Islet precursor cell (in vitro differentiated cells): ENCODE data around the gene DUS4L.

Experiments used
- DNase-seq: peaks from one replicate; pipeline ENCODE4 v3.0.0-alpha.2; 2018

Gene DUS4L

DNA sequence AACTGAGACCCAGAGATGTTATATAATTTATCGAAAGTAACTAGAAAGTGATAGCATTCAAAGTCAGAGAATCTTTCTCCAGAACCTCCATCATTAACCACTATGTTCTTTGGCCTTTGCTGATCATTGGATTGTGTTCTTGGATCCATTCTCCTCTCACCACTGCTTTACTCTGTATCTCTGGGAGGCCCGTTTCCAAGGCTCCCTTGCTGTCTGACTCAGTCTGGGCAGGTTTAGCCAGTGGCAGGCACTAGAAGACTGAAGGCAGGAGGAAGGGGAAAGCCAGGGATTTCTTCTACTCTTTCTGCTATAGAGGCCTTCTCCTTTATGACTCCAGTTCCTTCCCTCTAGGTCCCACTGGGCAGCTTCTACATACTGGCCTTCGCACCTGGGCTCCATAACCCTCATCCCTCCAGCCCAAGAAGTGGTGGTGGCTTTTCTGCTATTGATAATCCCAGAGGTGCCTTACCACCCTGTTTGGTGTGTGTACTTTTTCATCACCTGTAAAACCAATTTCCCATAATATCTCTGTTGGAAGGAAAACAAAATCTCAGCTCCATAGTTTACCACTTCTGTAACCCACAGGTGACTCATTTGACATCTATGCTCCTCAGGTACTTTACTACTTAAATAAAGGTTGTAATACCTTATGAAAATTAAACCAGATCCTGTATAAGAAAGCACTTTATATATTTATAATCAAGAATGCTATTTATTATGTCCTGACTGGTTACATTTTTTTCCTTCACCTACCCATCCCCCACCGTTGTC is 52.3 kb downstream of the DUS4L start:
- no peak for DNase-seq

DNA sequence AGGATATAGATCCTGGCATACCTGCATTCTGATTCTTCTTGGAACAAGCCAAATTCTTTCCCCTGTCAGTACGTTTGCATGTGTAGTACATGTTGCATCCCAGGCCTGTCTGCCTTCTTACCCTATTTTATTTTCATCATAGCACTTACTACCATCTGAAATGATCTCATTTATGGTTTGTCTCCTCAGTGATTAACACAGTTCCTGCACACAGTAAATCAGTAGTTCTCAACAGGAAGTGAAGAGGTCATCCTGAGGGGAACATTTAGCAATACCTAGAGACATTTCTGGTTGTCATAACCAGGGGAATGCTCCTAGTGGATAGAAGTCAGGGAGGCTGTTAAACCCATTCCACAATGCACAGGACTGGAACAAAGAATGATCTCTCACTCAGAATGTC is 58.7 kb downstream of the DUS4L start:
- DNase-seq, result no peak

DNA sequence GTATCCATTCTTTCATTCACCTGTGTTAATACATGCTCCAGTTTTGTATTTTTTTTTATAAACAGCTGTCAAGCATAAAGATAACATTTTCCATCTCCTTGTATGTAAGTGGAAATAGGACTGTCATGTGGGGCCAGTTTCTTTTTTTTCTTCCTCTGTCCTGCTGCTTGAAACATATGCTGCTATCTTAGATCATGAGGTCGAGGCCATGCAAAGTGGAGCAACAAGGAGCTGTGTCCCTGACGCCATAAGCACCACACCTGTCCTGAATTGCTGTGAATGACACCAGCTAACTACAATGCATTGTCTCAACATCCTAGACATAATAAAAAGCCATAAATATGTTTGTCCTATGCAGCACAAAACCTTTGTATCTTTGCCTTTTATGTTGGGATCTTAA is 59.1 kb downstream of the DUS4L start:
- DNase-seq, result no peak

DNA sequence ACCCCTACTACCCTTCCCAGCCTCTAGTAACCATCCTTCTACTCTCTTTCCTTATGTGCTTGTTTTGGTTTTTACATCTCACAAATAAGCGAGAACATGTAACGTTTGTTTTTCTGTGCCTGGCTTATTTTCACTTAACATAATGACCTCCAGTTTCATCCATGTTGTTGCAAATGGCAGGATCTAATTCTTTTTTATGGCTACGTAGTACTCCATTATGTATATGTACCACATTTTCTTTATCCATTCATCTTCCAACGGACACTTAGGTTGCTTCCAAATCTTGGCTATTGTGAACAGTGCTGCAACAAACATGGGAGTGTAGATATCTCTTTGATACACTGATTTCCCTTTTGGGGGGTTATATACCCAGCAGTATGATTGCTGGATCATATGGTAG is 63.2 kb downstream of the DUS4L start:
- DNase-seq, result no peak
